GM12865 (cell line): Measurements from ENCODE around the gene NRP2.

Source experiments
- DNase-seq: peaks from one replicate; pipeline ENCODE4 v3.0.0; 2010; ENCODE audit warnings: low read depth
- H3K4me3 ChIP-seq: 2 replicates; pipeline ENCODE4 v1.5.1; 2011; ENCODE audit warnings: mild to moderate bottlenecking, low read depth, low read length, control low read depth
- CTCF ChIP-seq: IDR thresholded peaks from 2 replicates; pipeline ENCODE4 v1.5.1; 2011; ENCODE audit warnings: low read length, control low read depth, low read depth, inconsistent platforms; ENCODE audit not compliant: insufficient read depth; ENCODE audit errors: missing control alignments

Gene NRP2

GRCh38 chr2:205744074-205744591 is 61.8 kb downstream of the NRP2 start:
- DNase-seq, result no peak
- no peak overlapping the region for H3K4me3 ChIP-seq
- no peak for TF ChIP-seq CTCF

GRCh38 chr2:205745661-205746419 is 63.5 kb downstream of the NRP2 start:
- no peak for DNase-seq

GRCh38 chr2:205746420-205746785 is 64.1 kb downstream of the NRP2 start:
- TF ChIP-seq CTCF, result no peak
- no peak for DNase-seq
- H3K4me3 ChIP-seq, result no peak overlapping the region

More at GRCh38 chr2:205745661-205746419, 63.5 kb downstream of the NRP2 start:
- no peak overlapping the region for H3K4me3 ChIP-seq
- TF ChIP-seq CTCF, result no peak

- no peak overlapping the region for H3K4me3 ChIP-seq
These were observed 65.6 kb downstream of the NRP2 start for GRCh38 chr2:205747829-205748386.

GRCh38 chr2:205748639-205749038 is 66.3 kb downstream of the NRP2 start:
- DNase-seq, result no peak
- no peak for TF ChIP-seq CTCF
- H3K4me3 ChIP-seq, result no peak overlapping the region

More at GRCh38 chr2:205747829-205748386, 65.6 kb downstream of the NRP2 start:
- no peak for TF ChIP-seq CTCF
- no peak for DNase-seq

GRCh38 chr2:205749078-205749477 is 66.8 kb downstream of the NRP2 start:
- H3K4me3 ChIP-seq, result no peak overlapping the region
- no peak for DNase-seq
- TF ChIP-seq CTCF, result no peak
